ENCODE measurements around the gene ICA1.

The ICA1 gene

DNA sequence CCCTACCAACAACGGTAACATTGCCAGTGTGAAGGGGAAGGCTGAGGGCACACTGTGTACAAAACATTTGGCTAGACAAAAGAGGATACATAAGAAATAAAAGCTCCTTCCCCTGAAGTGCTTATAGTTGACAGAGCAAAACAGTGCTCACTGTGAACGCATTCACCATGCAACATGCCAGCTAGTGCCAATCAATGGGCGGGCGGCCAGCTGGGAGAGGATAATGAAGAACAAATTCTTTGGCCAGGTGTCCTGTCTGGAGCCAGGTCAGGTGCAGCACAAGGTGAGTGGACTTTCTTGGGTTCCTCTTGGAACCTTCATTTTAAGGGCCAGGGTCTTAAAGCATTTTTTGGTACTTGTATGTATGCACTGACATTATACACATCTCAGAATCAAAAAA is 106.1 kb downstream of the ICA1 start:
- no peak for DNase-seq

DNA sequence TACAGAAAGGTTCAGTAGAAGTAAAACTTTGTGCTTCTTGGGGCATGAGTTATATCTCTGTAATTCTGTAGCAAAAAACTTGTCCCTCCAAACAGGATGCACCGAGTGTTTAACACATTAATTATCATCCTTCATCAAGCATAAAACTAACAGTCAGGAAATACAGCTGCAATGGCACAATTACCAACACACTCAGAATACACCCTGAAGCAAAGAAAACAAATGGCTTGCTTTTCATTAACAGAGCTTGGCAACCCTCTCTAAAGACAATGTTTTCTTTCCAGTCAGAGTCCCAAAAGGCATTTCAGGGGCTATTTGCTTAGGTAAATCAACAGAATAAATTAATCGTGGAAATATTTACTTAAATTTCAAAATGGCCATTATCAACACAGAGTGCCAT is 107.7 kb downstream of the ICA1 start:
- no peak for DNase-seq

DNA sequence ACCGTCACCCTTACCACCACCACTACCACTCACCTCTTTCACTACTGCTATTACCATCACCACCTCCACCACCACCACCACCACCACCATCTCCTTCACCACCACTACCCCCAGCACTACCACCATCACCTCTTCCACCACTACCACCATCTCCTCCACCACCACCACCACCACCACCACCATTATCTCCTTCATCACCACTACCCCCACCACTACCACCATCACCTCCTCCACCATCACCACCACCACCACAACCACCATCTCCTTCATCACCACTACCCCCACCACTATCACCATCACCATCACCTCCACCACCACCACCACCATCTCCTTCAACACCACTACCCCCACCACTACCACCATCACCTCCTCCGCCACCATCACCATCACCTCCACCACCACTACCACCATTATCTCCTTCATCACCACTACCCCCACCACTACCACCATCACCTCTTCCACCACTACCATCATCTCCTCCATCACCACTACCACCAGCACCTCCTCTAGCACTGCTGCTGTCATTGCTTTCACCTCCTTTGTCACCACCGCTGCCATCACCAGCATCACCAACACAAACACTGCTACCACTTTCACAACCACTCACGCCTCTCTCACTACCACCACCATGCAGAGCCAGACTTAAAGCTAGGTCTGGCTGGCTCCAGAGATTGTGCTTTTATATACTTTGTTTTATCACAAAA is 109.3 kb downstream of the ICA1 start:
- DNase-seq, result no peak

DNA sequence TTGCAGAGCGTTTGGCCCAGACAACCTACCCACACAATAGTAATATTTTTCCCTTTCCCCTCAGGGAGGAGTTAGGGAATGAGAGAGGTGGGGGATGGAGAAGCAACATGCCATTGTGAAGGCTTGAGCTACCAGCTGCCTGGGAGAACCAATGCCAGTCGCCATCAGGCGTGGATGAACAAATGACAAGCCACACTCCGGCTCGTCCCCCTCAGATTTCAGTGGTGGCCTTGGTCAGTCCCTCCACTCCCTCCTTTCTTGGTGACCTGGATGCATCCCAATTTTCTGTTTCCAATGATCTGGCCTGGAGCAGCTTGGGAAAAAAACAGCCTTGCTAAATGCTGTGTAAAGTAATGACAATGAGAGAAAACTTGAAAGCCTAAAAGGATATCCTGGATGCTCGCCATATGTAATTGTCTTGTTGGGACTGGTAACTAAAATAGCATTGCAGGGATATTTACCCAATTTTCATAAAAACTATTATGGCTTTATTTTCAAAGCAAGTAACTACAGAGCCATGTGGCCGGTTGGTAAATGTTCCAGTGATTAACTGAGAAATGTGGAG is 110.7 kb downstream of the ICA1 start:
- no peak for DNase-seq

DNA sequence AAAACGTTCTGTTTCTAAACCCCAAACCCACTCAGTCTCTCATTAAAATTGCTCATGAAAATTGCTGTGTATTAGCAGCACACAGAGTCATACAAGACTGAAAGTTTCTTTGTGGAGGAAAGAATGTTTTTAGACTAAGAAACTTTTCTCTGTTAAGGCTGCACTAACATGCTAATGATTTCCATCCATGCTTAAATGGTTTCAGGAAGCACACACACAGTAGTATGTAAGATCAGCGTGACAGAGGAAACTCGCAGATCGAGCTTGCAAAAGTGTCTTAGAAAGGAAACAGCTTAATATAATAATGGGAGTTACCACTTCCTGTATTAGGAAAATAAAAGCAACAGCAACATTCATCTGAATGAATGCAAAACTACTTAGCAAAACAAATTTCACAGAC is 112.7 kb downstream of the ICA1 start:
- no peak for DNase-seq

DNA sequence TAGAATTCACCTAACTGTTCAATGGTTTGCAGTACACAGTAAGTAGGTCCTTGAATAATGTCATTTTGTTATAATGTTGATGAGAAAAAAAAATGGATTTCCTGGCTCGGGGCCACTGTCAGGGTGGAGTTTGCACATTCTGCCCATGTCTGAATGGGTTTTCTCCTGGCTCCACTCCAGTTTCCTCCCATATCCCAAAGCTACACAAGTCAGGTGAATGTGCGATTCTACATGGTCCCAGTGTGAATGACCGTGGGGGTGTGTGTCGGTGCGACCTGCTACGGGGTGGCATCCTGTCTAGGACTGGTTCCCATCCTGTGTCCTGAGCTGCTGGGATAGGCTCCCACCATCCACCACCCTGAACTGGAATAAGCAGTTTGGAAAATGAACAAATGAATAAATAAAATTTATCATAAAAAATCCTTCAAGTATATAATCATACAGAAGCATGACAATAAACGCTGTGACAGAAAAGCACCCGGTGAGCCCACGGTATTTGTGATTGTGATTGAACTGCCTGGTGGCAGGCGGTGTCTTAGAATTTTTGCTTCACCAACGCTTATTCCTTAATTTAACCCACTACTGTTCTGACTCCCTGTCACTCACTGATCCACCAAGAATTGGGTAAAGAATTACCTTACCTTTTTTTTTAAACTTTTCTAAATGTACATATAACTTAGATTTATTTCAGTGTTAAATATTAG is 114.1 kb downstream of the ICA1 start:
- DNase-seq, result no peak

DNA sequence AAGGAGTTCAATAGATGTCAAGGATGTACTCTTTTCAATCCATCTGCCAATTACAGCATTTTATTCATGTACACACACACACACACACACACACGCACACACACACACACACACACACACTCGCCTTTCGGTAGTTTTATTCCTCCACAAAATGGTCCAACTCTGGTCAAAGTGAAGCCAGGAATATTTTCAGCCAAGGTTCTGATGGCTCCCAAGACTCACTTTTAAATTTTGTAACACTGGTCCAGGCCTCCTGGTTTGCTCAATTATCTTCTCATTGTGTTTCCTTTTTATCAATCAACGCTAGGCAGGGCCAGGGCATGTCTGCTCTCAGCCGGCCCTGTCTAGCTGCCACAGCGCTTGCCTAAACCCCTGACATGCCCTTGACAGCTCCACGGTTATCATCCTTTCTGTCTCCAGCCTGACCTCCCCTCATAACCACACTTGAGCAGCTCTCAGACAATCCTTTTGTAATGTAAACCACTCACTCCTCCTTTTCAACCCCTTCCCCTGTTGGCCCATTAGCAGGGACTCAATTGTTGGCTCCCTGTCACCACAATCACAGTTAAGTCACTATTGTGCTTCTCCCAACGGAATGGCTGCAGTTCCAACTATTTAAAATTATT is 115.1 kb downstream of the ICA1 start:
- DNase-seq, result no peak

DNA sequence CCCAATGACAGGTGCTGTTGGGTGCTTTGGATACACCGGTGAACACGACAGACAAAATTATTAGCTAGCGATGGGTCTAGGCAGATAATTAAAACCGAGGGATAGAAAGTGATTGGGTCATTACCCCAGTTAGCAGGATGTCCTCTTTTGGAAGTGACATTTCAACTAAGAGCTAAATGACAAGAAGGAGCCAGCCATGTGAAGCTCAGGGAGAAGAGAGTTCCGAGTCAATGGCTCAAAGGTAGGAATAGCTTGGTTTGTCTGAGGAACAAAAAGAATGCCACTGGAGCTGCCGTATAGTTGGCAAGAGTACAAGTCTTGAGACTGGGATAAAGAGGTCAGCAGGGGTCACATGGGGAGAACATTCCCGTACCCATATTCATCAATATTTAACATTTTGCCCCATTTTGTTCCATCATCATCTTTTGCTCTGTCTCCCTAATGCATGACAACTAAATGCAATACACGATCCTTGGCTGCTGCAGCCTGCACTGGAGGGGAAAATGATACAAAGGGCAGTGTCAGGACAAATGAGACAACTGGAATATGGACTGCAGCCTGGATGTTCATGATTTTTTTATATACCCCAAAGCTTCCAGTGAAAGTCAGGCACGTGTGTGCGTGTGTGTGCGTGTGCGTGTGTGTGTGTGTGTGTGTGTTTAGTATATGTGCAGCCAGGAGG is 115.7 kb downstream of the ICA1 start:
- DNase-seq, result no peak

DNA sequence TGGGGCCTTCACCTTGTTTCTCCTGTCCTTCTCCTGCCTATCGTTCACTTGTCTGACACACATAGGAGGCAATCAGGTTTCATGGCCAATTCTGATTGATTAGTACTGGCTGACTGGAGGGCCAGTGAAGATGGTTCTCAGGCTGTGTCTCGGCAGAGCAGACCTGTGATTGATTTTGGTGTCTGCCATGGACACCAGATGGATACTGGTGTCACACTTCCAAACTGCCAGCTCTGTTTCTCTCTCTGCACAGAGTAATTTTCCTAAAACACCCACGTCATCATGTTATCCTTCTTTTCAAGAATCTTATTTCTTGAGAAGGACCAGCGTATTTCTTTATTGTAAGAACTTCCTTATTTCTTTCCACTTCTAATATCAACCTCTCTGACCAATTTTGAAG is 117.1 kb downstream of the ICA1 start:
- DNase-seq, result no peak

DNA sequence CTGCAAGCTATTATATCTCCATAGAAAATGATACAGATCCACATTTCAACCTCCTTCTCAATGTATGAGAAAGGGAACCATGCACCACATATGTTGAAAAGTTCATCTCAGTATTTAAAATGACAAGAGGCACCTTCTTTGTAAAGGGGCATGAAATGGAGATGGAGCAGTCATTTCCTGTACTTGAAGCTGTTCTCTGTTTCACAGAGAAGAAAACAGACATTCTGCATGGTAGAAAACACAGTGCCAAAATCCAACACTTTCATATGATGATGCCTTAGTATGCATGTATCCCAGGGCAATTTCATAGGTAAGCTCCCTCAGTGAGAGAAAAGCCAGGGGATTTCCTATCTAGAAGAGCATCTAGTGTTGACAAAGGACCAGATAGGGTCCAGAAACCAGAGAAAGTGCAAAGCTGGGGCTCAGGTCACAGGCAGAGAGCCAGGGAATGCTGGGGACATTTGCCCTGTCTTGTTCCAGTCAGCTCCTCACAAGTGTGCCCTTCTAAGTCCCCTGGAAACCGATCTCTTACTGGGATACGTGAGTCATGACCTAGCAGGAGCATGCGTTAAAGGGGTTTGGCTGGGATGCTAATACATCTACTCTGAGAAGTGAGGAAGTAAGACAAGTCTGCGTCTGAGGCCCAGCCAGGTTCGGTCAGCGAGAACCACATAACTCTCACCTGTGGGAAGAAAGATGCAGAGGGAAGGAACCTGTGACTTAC is 118.7 kb downstream of the ICA1 start:
- no peak for DNase-seq

DNA sequence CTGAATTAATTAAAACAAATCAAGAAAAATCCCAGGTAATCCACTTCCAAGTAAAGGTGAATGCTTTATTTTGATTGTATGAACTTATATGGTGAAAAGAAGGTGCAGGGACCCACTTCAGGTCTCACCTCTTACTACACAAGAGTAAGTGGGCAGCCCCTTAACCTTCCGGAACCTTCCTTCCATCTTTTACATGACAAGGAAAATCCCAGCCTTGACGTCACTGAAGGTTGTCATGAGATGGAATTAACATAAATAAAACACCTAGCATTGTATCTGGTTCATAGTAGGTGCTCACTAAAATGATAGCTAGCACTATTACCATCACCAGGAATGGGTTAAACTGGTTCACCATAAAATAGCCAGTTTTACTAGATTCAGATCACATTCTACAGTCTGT is 119.5 kb downstream of the ICA1 start:
- DNase-seq, result no peak

DNA sequence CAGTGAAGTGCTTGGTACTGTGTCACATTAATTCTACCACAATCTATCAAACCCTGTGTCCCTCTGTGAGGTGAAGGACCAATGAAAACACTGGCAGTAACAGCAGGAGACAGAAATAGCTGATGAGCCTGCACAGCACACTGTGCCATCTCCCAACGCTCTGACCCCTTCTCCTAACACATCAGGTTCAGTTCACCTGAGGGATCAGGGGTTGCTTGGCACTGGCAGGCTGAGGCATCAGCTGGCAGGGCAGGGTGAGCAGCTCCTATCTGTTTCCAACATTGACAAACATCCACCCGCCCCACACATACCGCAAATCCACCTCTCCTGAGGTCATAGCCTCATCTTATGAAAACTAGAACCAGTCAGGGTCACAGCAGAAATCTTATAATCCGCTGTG is 120.9 kb downstream of the ICA1 start:
- DNase-seq, result no peak

DNA sequence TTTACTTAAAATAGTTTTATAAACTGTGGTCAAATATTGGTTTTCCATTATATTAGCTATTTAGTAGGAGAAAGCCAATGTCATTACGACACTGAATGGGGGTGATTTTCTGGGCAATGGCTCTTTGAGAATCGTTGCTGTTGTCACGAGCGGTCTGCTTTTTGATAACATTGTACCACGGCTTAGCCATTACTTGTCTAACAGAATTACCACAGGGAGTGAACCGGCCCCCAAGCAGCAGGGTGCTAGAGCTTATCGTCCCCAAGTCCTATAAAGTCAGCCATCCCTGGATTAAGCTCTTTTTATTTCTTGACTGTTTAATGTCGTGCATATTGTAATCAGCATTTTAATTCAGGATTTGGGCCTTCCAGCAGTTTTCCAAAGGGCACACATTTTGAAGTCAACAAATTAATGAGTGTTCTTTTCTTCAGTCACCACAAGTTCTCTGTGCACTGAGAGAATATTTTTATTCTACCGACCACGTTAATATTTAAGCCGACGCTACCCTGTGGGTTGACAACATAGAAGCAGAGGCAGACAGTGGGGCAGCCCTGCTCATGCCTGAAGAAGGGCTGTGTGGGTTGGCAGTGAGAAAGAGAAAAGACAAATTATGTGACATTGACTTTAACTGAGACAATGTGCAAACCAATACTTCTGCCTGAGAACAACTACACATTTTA is 125.8 kb downstream of the ICA1 start:
- DNase-seq, result no peak

DNA sequence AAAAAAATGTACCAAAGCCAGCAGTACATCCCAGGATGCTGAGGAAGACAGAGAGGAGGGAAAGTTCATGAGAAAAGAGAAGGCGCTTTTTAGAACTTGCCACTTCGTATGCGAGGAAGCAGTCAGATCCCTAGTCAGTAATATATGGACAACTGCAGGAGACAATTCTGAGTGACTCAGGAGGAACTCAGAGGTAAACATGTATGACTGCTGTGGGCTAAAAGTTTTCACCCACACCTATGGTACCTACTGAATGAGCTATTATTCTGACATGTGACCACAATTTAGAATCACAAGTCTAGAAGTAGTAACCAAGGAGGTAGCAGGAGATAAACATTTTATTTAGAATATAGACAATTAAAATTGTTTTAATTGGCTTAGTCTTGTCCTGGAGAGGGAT is 126.5 kb downstream of the ICA1 start:
- DNase-seq, result no peak

DNA sequence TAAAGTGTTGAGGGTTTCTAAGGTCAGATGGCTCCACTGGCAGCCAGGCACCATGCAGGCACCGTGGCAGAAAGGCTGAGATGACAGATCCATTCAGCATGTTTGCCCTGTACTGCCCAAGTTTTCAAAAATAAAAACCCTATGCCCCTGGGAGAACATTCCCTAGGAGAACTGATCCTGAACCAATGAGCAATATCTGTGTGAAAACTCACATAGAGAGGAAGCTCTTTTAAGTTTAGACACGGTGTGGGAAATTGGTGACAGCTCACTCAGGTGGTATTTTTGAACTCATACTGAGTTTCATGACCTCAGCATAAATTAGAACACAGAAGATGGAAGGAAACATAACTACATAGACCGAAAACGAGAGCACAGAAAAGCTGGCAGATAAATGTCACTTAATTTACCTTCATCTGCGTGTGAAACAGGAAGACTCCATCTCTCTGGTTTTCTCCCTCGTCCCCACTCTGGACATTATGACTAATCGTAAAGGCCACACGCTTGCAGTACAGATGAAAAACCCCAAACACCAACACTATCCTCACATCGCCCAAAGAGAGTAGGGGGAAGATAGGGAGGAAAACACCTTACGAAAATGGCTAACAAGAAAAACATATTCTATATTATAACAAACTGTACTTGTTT is 127.8 kb downstream of the ICA1 start:
- peak; percentile 42 for DNase-seq

DNA sequence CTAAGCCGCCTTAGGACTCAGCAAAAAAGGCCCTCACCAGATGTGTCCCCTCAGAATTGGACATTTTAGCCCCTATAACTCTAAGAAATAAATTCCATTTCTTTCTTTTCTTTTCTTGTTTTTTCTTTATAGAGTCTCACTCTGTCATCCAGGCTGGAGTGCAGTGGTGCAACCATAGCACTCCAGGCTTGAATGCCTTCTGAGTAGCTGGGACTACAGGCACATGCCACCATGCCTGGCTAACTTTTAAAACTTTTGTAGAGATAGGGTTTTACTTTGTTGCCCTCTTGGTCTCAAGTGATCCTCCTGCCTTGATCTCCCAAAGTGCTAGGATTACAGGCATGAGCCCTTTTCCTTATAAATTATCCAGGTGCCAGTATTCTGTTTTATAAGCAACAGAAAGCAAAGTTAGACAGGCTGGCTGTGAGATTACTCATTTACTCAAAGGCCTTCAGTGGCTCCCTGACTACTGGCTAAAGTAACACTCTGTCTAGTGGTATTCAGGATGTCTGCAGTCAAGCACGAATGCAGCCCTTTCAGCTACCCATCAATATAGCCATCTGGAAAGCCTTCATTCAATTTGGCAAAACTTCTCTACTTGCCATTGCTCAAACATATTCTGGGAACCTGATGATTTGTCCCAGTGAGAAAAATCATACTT is 128.6 kb downstream of the ICA1 start:
- DNase-seq, result no peak

DNA sequence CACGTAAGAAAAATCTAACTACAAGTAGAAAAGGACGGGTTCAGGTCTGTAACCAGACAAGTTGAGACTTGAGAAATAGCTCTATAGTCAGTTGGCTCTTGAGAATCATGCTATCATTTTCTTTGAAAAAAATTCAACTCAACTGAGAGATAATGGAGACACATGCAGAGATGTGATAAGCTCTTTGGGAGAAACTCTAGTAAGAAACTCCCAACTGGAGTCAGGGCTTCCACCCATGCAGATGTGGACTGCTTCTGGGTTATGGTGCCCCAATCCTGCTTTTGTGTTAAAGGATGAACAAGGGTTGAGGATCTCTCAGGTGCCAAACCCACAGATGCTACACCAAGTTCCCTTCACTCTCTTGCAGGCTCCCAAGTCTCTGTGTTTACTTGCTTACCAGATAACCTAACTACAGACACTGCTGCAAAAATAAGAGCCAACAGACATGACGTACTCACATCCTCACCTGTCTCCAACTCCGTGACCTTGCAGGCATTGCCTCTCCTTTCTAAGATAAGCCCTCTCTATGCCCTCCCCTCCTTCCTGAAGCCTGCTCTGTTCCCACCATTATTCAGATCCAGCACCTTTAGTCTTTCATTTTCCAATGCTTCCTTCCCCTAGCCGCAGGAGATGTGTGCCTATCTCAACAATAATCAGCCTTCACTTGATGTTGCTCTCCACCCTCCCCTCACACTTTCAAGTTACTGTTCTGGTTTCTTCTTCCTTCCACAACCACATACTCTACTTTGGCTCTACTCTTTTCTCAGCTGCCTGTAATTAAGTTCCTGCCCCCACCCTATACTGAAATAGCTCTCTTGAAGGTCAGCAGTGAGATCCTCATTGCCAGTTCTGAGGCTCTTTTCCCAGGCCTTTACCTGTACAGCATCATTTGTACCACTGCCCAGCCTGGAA is 130.0 kb downstream of the ICA1 start:
- DNase-seq, result no peak

DNA sequence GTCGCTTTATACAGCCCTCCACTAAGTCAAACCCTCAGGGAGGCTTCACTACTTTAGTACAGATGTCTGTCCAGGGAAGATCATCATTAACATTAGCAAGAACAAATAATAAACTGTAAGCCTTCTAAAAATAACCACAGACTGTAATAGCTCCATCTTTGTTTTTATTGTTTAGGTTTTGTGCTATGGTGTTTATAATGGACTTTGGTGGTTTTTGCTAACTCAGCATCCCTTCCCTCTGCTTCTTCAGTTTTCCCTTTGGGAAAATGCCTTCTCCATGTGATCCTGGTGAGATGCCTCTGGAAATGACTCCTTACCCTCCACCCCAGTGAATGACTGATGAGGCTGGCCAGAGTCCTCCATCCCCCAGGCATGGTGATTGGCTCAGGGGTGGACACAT is 131.3 kb downstream of the ICA1 start:
- no peak for DNase-seq

DNA sequence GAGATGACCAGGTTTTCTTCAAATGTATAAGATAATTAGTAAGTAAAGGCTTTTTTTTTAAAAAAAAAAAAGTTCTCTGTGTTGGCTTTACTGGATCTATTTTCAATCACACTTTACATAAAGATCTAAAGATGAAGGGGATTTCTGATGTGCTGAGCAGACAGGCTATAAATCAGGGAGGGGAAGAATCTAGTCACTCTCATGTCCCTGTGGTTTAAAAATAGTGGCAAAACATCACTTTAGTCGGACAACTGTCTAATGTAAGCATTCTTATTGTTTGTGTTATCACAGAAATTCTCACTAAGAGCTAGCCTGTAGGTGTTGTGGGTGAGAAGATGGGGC is 132.7 kb downstream of the ICA1 start:
- no peak for DNase-seq
